Stimulated activated CD8-positive, alpha-beta memory T cell treated with anti-CD3 and anti-CD28 coated beads, Interleukin-7, amount 100 ng/mL, for 24 hours (primary cell): Measurements from ENCODE around the gene DUSP5.
A peak's percentile ranks its signal among the peaks of the same experiment; 100 is the strongest.
"Not testable (repeated sequence)": the region's sequence is repeated elsewhere in the genome, so short reads cannot be mapped to it uniquely, and the experiment has no call there.

Experiments
- DNase-seq: peaks from one replicate; pipeline ENCODE4 v3.0.0-alpha.2; 2020; ENCODE audit warnings: low read depth

DUSP5 gene, protein sequence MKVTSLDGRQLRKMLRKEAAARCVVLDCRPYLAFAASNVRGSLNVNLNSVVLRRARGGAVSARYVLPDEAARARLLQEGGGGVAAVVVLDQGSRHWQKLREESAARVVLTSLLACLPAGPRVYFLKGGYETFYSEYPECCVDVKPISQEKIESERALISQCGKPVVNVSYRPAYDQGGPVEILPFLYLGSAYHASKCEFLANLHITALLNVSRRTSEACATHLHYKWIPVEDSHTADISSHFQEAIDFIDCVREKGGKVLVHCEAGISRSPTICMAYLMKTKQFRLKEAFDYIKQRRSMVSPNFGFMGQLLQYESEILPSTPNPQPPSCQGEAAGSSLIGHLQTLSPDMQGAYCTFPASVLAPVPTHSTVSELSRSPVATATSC

DNA sequence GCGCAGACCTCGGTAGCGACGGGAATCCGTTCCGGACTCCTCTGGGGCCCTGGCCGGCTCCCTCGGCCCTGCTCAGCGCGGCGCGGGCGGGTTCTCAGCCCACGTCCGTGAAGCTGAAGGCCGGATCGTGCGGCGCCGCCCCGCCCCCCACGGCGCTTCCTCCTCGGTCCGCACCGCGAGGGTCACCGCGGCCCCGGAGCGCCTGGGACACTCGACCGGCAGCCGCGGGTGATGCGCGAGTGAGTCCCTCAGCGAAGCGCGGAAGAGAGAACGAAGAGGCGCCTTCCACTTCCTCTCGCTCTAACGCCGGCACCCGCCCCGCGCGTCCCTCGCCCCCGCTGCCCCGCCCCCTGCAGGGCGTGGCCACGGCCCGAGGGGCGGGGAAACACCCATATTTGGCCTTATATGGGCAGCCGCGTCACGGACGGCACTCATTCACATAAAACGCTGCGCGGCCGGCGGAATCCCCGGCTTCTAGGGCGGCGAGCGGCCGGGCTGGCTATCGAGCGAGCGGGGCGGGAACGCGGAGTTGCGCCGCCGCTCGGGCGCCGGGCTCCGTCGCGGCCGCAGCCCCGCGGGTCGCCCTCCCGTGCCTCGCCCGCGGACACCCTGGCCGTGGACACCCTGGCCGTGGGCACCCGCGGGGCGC, at the start of gene DUSP5:
Gene DUSP5 (plus strand): TSS at position 470 of the 649 bp plus-strand sequence. CDS start 215 bp downstream, outside the sequence.
- peak; percentile 84 for DNase-seq

DNA sequence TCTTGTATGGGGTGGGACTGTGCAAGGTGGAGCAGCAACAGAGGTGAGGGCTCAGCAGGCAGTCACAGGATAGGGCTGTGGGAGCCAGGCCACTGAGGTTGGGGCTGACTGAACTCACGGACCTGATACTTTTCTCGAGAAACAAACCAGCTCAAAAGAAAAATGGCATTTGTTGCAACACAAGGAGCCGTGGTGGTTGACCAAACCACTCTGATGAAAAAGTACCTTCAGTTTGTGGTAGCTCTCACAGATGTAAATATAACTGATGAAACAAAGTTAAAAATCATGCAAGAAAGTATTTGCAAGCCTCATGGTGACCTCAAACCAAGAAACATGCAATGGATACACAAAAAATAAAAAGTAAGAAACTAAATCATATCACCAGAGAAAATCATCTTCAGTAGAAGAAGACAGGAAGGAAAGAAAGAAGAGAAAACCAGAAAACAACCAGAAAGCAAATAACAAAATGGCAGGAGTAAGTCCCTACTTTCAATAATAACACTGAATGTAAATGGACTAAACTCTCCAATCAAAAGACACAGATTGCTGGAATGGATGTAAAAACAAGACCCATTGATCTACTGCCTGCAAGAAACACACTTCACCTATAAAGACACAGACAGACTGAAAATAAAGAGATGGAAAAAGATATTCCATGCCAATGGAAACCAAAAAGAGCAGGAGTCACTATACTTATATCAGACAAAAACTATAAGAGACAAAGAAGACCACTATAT, 48.9 kb upstream of the DUSP5 start:
- DNase-seq = no peak

DNA sequence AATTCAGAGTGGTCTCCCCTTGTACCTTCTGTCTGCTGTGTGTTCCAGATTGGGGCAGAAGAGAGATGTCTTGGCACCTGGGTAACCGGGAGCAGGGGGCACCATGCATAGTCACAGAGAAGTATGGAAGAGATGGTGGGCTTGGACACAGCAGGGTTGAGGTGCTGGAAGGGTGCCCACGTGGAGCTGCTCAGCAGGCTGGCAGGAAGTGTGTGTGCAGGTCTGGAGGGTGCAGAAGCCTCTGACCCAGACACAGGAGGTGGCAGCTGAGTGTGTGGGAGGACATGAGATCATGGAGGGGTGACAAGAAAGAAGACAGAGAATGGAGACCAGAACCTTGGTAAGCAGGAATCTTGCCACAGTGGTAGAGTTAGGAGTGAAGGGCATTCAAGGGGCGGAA, 42.3 kb upstream of the DUSP5 start:
- no peak for DNase-seq

DNA sequence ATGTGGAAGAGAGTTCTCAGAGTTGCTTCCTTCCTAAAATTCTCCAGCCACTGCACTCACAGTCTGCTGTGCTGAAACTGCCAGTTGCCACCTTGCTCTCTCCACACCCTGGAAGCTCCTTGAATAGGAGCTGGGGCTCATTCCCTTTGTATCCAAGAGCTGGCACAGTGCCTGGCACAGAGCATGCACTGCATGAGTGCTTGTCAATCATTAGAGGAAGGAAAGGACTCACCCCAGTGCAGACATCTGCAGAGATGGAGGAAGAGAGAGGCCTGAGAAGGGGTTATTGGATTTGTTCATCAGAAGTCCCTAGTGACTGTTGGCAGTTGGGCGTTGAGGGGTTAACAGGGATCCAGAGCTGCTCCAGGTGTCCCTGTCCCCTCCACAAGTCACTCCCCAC, 41.7 kb upstream of the DUSP5 start:
- no peak for DNase-seq

DNA sequence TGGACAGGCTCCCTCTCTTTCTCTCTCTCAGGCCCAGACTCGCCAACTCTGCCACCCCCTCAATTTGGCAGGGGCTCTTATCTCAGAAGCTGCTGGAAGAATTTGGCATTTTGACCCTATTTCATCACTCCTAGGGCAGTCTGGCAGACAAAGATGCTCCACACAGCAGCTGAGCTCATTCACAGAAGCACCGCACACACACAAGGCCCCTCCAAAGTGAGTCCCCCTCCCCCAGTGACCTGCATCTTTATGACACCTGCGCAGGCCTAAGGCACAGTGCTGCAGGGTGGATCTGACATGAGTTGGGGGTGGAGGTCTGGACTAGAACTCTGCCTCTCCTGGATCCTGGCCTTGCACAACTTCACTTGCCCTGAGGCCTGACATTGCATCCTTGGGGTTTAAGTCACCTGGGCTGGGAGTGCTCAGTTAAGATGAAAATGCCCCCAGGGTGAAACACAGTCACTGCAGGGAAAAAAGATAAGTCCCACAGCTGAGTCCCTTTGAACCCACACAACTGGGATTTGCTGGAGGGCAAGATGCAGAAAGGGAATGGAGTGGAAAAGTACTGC, 41.1 kb upstream of the DUSP5 start:
- DNase-seq = no peak

DNA sequence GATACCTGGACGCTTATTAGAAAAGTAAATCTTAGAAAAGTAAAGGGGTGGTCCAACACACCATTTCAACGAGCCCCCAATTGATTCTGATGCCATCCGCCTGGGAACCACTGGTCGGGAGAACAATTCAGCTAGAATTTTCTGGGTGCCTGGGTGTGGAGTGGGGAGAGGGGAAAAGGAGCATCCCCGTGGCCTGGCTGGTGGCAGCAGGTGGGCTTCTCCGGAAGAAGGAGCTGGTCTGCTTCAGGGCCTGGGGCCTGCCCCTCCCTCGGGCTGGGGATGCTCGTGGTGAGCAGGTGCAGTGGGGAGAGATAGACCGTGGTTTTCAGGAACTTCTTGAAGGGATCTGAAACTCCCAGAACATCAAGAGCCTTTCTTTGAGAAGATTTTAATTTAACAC, 39.9 kb upstream of the DUSP5 start:
- DNase-seq = no peak

DNA sequence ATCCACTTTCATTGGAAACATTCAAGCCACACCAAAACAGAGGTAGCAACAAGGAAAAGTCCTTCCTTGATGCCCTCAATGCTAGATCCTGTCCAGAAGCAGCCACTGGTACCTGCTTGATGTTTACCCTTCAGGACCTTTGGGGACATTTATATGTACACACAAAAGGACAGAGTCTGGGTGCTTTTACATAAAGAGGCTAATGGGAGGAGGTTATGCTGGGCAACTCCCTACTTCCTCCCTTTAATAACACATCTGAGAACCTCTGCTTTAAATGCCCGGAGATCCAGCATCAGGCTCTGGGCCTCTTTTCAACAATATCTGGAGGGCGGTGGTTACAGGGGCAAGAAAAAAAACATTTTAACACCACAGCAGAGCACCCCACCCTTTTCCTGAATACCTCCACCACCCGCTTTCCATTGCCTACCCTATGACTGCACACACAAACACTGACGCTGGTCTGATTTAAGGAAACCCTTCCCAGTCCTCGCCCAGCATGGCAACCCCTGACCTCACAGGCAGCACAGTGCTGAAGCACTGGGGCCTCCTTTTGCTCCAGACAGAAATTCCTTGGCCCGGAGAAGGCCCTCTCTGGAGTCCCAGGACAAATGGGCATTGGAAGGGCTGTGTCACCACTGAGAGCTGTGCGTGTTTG, 39.3 kb upstream of the DUSP5 start:
- no peak for DNase-seq

DNA sequence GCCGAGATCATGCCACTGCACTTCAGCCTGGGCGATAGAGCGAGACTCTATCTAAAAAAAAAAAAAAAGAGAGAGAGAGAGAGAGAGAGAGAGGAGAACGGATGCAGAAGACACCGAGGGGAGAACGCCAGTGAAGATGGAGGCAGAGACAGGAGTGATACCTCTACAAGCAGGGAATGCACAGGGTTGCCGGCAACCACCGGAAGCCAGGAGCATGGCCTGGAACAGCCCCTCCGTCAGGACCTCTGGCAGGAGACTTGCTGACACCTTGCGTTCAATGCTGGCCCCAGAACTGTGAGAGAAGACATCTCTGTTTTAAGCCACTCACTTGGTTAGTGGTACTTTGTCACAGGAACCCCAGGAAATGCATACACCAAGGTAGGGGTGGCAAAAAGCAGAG, 38.1 kb upstream of the DUSP5 start:
- DNase-seq = no peak

DNA sequence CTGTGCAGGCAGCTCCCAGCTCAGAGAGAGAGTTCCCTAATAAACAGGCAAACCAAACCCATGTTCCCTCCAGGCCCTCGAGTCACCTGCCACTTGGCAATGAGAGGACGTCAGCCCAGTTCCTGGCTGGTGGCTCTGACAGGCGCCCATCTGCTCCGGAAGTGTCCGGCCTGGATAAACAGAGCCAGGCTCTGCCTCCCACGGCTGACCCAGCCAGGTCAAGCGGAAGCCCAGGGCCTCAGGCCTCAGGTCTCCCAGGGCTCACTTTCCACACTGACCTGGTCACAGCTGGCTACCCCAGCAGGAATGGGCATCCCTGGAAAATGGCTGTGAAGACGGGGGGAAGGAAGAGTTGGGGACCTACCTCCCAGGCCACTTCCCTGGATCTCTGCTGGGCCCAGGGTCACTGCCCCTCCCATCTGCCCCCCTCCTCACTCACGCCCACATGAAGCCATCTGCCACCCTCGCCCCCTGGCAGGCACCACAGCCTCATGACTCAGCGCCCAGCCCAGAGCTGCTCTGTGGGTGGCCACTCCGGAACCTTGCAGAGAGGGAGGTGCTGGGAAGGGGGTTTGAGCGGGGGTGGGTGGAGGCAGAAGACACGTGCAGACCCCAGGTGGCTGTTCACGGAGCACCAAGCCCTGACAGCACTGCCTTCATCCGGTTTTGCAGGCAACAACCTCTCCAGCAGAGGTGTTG, 37.4 kb upstream of the DUSP5 start:
- DNase-seq = no peak

DNA sequence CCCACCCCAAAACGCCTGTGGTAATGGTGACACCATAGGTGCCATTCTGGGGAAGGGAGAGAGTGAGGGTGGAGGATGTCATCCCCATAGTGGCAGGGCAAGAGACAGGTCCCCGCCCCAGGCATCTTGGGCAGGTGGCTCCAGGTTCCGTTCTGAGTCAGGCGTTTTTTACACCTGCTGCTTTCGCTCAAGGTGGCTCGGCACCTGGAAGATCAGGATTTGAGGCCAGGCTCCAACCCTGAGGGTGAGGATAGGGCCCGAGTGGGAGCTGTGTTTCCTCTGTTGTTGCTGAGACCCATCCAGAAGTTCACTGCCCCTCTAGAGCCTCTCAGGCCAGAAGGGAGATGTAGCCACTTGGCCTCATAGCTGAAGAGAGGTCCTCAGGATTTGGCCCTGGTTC, 36.6 kb upstream of the DUSP5 start:
- DNase-seq = no peak

DNA sequence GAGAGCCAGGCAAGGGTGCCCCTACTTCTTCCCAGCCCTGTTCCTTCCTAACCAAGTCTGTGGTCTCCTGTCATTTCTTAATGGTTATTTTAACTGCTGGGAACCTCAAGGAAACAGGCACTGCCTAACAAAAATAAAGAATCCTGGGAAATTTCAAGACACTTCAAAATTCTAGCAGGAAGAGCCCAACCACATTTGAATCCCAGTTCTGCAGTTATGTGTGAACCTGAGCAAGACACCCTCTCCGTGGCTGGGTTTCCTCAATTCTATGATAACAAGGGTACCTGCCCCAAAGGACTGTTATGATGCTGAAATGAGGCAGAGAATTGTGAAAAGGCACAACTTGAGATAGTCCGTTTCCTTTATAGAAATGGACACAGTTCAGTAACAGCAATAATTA, 36.2 kb upstream of the DUSP5 start:
- DNase-seq = no peak

DNA sequence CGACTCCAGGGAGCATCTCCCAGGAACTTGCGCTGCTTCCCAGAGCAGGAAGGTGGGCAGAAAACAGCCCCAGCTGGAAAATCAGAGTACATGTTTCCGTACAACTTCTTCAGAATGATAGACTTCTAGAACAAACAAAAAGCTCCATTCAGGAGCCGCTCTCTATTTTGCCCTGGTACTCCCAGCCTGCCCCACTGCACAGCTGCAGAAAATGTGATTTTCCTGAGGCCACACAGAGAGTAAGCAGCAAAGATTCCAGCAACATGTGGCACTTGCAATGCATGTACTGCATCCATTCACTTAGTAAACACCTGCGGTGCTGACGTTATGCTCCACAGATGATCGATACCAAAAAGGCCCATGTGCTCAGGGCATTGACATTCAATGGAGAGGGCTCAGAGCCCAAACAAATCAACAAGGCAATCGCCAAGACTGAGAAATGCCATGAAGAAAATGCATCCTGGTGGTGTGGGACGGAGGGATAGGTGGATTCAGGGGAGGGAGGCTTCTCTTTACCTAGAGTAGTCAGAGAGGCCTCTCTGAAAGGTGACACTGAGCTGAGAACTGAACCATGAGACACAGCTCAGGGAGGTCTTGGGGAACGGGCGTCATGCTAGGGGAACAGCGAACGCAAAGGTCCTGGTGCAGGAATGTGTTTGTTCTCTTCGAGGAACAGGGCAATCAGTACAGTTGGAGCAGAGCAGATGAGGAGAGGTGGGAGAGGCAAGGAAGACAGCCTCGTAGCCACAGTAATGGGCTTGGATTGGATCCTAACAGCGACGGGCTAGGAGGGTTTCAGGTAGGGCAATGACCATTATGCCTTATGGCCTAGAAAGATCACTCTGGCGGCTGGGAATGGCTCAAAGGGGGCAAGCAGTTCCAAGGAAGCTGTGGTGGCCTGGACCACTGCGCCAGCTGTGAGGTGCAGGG, 35.3 kb upstream of the DUSP5 start:
- no peak for DNase-seq

DNA sequence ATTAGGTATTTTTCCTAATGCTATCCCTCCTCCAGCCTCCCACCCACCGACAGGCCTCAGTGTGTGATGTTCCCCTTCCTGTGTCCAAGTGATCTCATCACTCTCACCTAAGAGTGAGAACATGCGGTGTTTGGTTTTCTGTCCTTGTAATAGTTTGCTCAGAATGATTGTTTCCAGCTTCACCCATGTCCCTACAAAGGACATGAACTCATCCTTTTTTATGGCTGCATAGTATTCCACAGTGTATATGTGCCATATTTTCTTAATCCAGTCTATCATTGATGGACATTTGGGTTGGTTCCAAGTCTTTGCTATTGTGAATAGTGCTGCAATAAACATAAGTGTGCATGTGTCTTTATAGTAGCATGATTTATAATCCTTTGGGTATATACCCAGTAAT, 29.4 kb upstream of the DUSP5 start:
- DNase-seq = not testable (repeated sequence)

DNA sequence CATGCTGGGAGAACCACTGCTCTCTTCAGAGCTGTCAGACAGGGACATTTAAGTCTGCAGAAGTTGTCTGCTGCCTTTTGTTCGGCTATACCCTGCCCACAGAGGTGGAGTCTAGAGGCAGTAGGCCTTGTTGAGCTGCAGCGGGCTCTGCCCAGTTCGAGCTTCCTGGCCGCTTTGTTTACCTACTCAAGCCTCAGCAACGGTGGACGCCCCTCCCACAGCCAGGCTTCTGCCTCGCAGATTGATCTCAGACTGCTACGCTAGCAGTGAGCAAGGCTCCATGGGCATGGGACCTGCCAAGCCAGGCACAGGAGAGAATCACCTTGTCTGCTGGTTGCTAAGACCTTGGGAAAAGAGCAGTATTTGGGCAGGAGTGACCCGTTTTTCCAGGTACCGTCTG, 27.2 kb upstream of the DUSP5 start:
- DNase-seq = not testable (repeated sequence)

DNA sequence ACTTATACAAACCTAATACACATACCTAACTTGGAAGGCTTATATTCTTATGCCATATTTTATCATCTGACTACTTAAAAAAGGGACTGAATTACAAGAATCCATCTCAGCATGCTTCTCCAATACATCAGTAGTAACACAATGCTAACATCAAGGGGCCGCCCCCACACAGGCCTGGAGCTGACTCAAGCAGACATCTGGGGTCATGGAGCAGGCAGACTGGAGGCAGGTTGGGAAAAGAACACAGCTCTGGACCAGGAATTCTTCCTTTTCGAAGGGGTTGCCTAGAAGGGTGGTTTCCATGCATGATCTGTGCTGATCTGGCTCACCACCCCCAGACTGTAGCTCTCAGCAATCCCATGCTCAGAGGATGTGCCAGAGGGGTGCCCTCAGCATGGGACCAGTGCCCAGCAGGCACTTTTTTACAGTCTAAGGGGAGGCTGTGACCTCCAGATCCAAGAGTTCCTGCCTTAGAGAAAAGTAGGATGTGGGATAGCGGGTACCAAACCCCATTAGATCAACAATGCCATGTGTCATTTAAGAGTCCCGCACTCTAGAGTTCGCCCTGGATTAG, 26.1 kb upstream of the DUSP5 start:
- DNase-seq = no peak

DNA sequence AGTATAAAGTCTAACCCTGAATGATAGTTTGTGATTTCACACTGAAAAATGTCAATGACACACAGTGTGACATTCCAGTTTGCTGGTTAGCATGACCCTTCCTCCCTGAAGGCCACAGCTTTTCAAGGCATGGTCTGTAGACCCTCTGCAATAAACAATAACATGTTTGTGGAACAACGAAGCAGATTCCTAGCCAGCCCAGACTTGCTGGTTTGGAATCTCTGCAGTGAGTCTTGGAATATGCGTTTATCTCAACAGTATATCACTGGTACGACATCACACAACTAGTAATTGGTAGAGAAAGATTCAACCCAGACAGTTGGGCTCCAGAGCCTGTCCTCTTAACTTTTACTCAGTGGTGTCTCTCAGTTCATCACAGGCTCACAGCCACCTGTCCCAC, 23.7 kb upstream of the DUSP5 start:
- no peak for DNase-seq

DNA sequence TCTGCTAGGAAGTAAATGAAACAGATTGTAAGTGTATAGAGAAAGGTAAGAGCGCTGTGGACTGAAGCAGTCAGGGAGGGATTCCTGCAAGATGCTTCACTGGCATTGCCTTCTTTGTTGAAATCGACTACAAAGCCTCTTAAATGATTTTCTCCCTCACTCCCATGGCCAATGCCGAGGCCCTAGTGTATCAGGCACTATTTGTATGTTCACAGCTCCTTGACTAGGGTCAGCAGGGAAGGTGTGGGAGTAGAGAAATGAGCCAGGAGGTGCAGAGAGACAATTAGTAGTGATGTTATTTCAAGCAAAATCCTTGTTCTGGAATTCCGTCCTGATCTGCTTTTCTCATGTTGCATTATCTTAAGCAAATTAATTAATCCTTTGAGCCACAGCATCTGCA, 22.9 kb upstream of the DUSP5 start:
- no peak for DNase-seq

DNA sequence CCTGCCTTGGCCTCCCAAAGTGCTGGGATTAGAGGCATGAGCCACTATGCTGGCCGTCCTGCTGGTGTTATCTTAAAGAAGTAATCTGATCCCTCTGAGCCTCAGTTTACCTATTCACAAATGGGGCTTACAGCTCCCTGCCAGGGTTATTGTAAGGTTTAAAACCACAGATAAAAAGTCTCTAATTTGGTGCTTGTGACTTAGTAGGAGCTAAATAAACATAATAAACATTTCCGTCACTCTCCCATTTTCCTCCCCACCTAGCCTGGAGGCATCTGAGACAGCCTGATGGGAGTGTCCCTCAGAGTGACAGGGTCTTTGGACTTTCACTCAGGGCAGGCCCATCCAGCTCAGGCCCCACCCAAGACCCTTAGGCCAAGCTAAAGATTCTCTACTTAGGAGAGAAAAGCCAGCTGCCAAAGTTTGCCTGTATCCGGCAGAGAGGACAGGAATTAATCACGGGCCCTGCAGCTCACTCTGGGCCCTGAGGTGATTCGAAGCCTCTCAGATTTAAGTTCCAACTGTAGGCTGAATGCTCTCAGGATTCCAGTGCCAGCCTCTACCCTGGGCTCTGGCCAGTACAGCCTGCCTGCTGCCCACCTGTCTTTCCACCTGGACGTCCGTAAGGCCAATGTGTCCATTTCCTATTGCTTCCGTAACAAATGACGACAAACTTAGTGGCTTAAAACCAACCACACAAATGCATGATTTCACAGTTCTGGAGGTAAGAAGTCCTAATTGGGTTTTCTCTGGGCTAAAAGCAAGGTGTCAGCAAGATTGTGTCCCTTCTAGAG, 21.8 kb upstream of the DUSP5 start:
- DNase-seq = no peak

DNA sequence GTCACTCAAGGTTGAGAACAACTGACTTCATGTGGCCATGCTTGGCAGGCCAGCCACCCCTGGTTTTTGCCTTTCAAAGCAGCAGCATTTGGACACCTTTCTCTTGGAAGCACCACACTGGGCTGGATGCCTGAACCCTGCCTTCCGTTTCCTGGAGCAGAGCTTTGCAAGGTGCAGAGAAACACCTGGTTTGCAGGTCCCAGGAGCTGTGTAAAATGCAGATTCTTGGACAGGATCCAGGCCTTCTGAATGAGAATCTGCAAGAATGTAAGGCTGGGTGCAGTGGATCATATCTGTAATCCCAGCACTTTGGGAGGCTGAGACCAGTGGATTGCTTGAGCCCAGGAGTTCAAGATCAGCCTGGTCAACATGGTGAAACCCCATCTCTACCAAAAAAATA, 18.0 kb upstream of the DUSP5 start:
- no peak for DNase-seq
